SU-DHL-6 (cell line): Measurements from ENCODE around the gene EHBP1.

Source experiments
- EZH2phosphoT487 ChIP-seq: fragments of 200-600 bp; sonication (generic), shearing (Covaris generic); conservative IDR thresholded peaks from 2 replicates; pipeline ENCODE4 v1.6.1; 2018; ENCODE audit warnings: mild to moderate bottlenecking, antibody characterized with exemption, low read length, moderate library complexity, mixed read lengths
- TF ChIP-seq, protein P1 (sequence below): fragments of 200-600 bp; sonication (generic); IDR thresholded peaks from one replicate; pipeline ENCODE4 v1.5.1; 2017; ENCODE audit warnings: antibody characterized with exemption, mild to moderate bottlenecking, low read length, moderate library complexity; ENCODE audit not compliant: insufficient read depth, poor library complexity, severe bottlenecking

DNA sequence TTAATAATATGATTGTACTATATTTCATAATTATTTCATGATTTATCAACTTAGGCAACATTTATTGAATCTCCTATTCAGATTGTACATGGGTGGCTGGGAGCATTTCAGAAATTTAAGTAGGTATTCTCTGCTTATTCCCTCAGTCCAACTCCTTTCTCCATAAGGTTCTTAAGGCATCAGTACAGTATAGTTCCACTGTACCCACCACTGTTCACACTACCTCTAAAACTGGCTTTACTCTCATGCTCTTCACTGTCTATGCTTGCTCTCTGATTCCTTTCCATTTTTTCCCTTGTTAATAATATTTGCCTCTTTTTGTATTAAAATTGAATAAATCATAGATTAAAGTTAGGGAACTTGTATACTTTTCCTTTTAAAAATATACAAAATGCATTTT lies 89.8 kb downstream of the EHBP1 start:
- TF ChIP-seq, protein P1, sequence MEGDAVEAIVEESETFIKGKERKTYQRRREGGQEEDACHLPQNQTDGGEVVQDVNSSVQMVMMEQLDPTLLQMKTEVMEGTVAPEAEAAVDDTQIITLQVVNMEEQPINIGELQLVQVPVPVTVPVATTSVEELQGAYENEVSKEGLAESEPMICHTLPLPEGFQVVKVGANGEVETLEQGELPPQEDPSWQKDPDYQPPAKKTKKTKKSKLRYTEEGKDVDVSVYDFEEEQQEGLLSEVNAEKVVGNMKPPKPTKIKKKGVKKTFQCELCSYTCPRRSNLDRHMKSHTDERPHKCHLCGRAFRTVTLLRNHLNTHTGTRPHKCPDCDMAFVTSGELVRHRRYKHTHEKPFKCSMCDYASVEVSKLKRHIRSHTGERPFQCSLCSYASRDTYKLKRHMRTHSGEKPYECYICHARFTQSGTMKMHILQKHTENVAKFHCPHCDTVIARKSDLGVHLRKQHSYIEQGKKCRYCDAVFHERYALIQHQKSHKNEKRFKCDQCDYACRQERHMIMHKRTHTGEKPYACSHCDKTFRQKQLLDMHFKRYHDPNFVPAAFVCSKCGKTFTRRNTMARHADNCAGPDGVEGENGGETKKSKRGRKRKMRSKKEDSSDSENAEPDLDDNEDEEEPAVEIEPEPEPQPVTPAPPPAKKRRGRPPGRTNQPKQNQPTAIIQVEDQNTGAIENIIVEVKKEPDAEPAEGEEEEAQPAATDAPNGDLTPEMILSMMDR = no peak
- no peak for TF ChIP-seq EZH2phosphoT487
